ENCODE results near the gene TRAPPC8. TPM values are rescaled to one million over a fixed set of nuclear protein-coding genes. Genes with fewer than 3 reads are reported as not detected.
"Not testable (repeated sequence)": the region's sequence is repeated elsewhere in the genome, so short reads cannot be mapped to it uniquely, and the experiment has no call there.

The TRAPPC8 gene
- total RNA-seq, 1 experiment from 2014 or later: 93.1 TPM

GRCh38 chr18:31976242-31976641 is 33.3 kb upstream of the TRAPPC8 start:
- Histone ChIP-seq H3K9me3 (ENCODE audit: low read length) (peaks cover 19% of the 10 kb centered on the region), H4K20me1 (ENCODE audit: insufficient read depth, low read depth, low read length) (no peaks in the 10 kb centered on the region), H3K79me2 (ENCODE audit: low read length) (no peaks in the 10 kb centered on the region), H3K9ac (ENCODE audit: low read length) (no peak overlapping the region), H3K27me3 (ENCODE audit: low read length) (no peaks in the 10 kb centered on the region; the same call in 1 of the 2 replicates), H3K9me2 (replicated peaks; ENCODE audit: insufficient read depth, low read length) (no peaks in the 10 kb centered on the region), H3K4me3 (ENCODE audit: low read length) (no peak overlapping the region), H3K36me3 (ENCODE audit: insufficient read depth, low read length) (no peaks in the 10 kb centered on the region), H2AFZ (ENCODE audit: low read length) (no peak overlapping the region), H3K27ac (ENCODE audit: low read length) (no peak overlapping the region), H3K4me2 (ENCODE audit: low read depth, low read length, poor library complexity, severe bottlenecking) (no peak overlapping the region), H3K4me1 (ENCODE audit: low read length) (no peaks in the 10 kb centered on the region)
- no peak for DNase-seq

- H3K4me2 ChIP-seq (ENCODE audit: low read depth, low read length, poor library complexity, severe bottlenecking): no peak overlapping the region
These were observed 31.1 kb upstream of the TRAPPC8 start for GRCh38 chr18:31973929-31974546.

GRCh38 chr18:31970617-31971016 is 27.7 kb upstream of the TRAPPC8 start:
- Histone ChIP-seq H3K9ac (ENCODE audit: low read length) (no peak overlapping the region), H3K9me3 (ENCODE audit: low read length) (peaks cover 15% of the 10 kb centered on the region), H3K4me3 (ENCODE audit: low read length) (no peak overlapping the region)

More at GRCh38 chr18:31973929-31974546, 31.1 kb upstream of the TRAPPC8 start:
- Histone ChIP-seq H3K79me2 (ENCODE audit: low read length) (no peaks in the 10 kb centered on the region), H2AFZ (ENCODE audit: low read length) (no peak overlapping the region), H3K9me2 (replicated peaks; ENCODE audit: insufficient read depth, low read length) (no peaks in the 10 kb centered on the region), H3K4me3 (ENCODE audit: low read length) (no peak overlapping the region), H3K27ac (ENCODE audit: low read length) (no peak overlapping the region), H3K36me3 (ENCODE audit: insufficient read depth, low read length) (no peaks in the 10 kb centered on the region), H3K27me3 (ENCODE audit: low read length) (no peaks in the 10 kb centered on the region; the same call in 1 of the 2 replicates), H3K9me3 (ENCODE audit: low read length) (peaks cover 19% of the 10 kb centered on the region), H4K20me1 (ENCODE audit: insufficient read depth, low read depth, low read length) (no peaks in the 10 kb centered on the region), H3K9ac (ENCODE audit: low read length) (no peak overlapping the region), H3K4me1 (ENCODE audit: low read length) (no peaks in the 10 kb centered on the region)
- no peak for DNase-seq

GRCh38 chr18:31965316-31965970 is 22.5 kb upstream of the TRAPPC8 start:
- no peaks in the 10 kb centered on the region for H3K27me3 ChIP-seq (ENCODE audit: low read length)
- no peaks in the 10 kb centered on the region for H4K20me1 ChIP-seq (ENCODE audit: insufficient read depth, low read depth, low read length)
- no peaks in the 10 kb centered on the region for H3K9me2 ChIP-seq (replicated peaks; ENCODE audit: insufficient read depth, low read length)
- H2AFZ ChIP-seq (ENCODE audit: low read length): no peak overlapping the region
- no peaks in the 10 kb centered on the region for H3K79me2 ChIP-seq (ENCODE audit: low read length)
- H3K4me1 ChIP-seq (ENCODE audit: low read length): no peaks in the 10 kb centered on the region
- DNase-seq: no peak
- no peak overlapping the region for H3K4me3 ChIP-seq (ENCODE audit: low read length)
- no peak overlapping the region for H3K4me2 ChIP-seq (ENCODE audit: low read depth, low read length, poor library complexity, severe bottlenecking)
- H3K27ac ChIP-seq (ENCODE audit: low read length): no peak overlapping the region
- no peaks in the 10 kb centered on the region for H3K36me3 ChIP-seq (ENCODE audit: insufficient read depth, low read length)
- no peak overlapping the region for H3K9ac ChIP-seq (ENCODE audit: low read length)
- no peaks in the 10 kb centered on the region for H3K9me3 ChIP-seq (ENCODE audit: low read length)

More at GRCh38 chr18:31970617-31971016, 27.7 kb upstream of the TRAPPC8 start:
- no peak for DNase-seq
- H3K27ac ChIP-seq (ENCODE audit: low read length): no peak overlapping the region
- no peak overlapping the region for H3K4me2 ChIP-seq (ENCODE audit: low read depth, low read length, poor library complexity, severe bottlenecking)
- H3K36me3 ChIP-seq (ENCODE audit: insufficient read depth, low read length): no peaks in the 10 kb centered on the region
- no peaks in the 10 kb centered on the region for H4K20me1 ChIP-seq (ENCODE audit: insufficient read depth, low read depth, low read length)
- H3K79me2 ChIP-seq (ENCODE audit: low read length): no peaks in the 10 kb centered on the region
- H3K4me1 ChIP-seq (ENCODE audit: low read length): no peaks in the 10 kb centered on the region
- H3K9me2 ChIP-seq (replicated peaks; ENCODE audit: insufficient read depth, low read length): no peaks in the 10 kb centered on the region
- H3K27me3 ChIP-seq (ENCODE audit: low read length): no peaks in the 10 kb centered on the region; the same call in 1 of the 2 replicates
- H2AFZ ChIP-seq (ENCODE audit: low read length): no peak overlapping the region

- H4K20me1 ChIP-seq (ENCODE audit: insufficient read depth, low read depth, low read length): no peaks in the 10 kb centered on the region
- H3K9me3 ChIP-seq (ENCODE audit: low read length): no peaks in the 10 kb centered on the region
- no peak overlapping the region for H3K27ac ChIP-seq (ENCODE audit: low read length)
- H2AFZ ChIP-seq (ENCODE audit: low read length): no peak overlapping the region
- H3K4me2 ChIP-seq (ENCODE audit: low read depth, low read length, poor library complexity, severe bottlenecking): no peak overlapping the region
- no peaks in the 10 kb centered on the region for H3K79me2 ChIP-seq (ENCODE audit: low read length)
- no peak overlapping the region for H3K4me3 ChIP-seq (ENCODE audit: low read length)
- no peaks in the 10 kb centered on the region for H3K36me3 ChIP-seq (ENCODE audit: insufficient read depth, low read length)
- H3K9me2 ChIP-seq (replicated peaks; ENCODE audit: insufficient read depth, low read length): no peaks in the 10 kb centered on the region
- H3K4me1 ChIP-seq (ENCODE audit: low read length): no peaks in the 10 kb centered on the region
- no peaks in the 10 kb centered on the region for H3K27me3 ChIP-seq (ENCODE audit: low read length)
- H3K9ac ChIP-seq (ENCODE audit: low read length): no peak overlapping the region
- DNase-seq: no peak
These were observed 14.8 kb upstream of the TRAPPC8 start for GRCh38 chr18:31957728-31958127.

- H2AFZ ChIP-seq (ENCODE audit: low read length): no peak overlapping the region
- H3K36me3 ChIP-seq (ENCODE audit: insufficient read depth, low read length): no peaks in the 10 kb centered on the region
- H3K4me3 ChIP-seq (ENCODE audit: low read length): no peak overlapping the region
- no peaks in the 10 kb centered on the region for H3K79me2 ChIP-seq (ENCODE audit: low read length)
- H3K4me2 ChIP-seq (ENCODE audit: low read depth, low read length, poor library complexity, severe bottlenecking): no peak overlapping the region
- H3K27ac ChIP-seq (ENCODE audit: low read length): no peak overlapping the region
- H3K4me1 ChIP-seq (ENCODE audit: low read length): 0 out of 2 replicates have a peak, but pooled peaks cover 4% of the 10 kb centered on the region
- no peaks in the 10 kb centered on the region for H3K9me2 ChIP-seq (replicated peaks; ENCODE audit: insufficient read depth, low read length)
- no peaks in the 10 kb centered on the region for H3K9me3 ChIP-seq (ENCODE audit: low read length)
- no peak for DNase-seq
- H4K20me1 ChIP-seq (ENCODE audit: insufficient read depth, low read depth, low read length): no peaks in the 10 kb centered on the region
- no peak overlapping the region for H3K9ac ChIP-seq (ENCODE audit: low read length)
- no peaks in the 10 kb centered on the region for H3K27me3 ChIP-seq (ENCODE audit: low read length)
These were observed 11.4 kb upstream of the TRAPPC8 start for GRCh38 chr18:31954349-31954748.

- not testable (repeated sequence) for H3K27me3 ChIP-seq (ENCODE audit: low read length); H3K4me2 ChIP-seq (ENCODE audit: low read depth, low read length, poor library complexity, severe bottlenecking); H3K9me3 ChIP-seq (ENCODE audit: low read length); H2AFZ ChIP-seq (ENCODE audit: low read length); H4K20me1 ChIP-seq (ENCODE audit: insufficient read depth, low read depth, low read length); H3K27ac ChIP-seq (ENCODE audit: low read length); H3K9ac ChIP-seq (ENCODE audit: low read length); H3K9me2 ChIP-seq (replicated peaks; ENCODE audit: insufficient read depth, low read length); H3K4me3 ChIP-seq (ENCODE audit: low read length); H3K36me3 ChIP-seq (ENCODE audit: insufficient read depth, low read length); H3K4me1 ChIP-seq (ENCODE audit: low read length); H3K79me2 ChIP-seq (ENCODE audit: low read length)
- peak; percentile 19 for DNase-seq
These were observed 10.8 kb upstream of the TRAPPC8 start for GRCh38 chr18:31953699-31954098.

GRCh38 chr18:31952223-31952622 is 9.3 kb upstream of the TRAPPC8 start:
- no peak overlapping the region for H3K9ac ChIP-seq (ENCODE audit: low read length)
- H3K9me3 ChIP-seq (ENCODE audit: low read length): no peaks in the 10 kb centered on the region
- no peak overlapping the region for H3K4me3 ChIP-seq (ENCODE audit: low read length)

More at GRCh38 chr18:31952223-31952622, 9.3 kb upstream of the TRAPPC8 start:
- Histone ChIP-seq H3K9me2 (replicated peaks; ENCODE audit: insufficient read depth, low read length) (no peaks in the 10 kb centered on the region), H3K79me2 (ENCODE audit: low read length) (no peaks in the 10 kb centered on the region), H2AFZ (ENCODE audit: low read length) (no peak overlapping the region), H3K27me3 (ENCODE audit: low read length) (no peaks in the 10 kb centered on the region), H3K36me3 (ENCODE audit: insufficient read depth, low read length) (no peaks in the 10 kb centered on the region), H4K20me1 (ENCODE audit: insufficient read depth, low read depth, low read length) (no peaks in the 10 kb centered on the region), H3K27ac (ENCODE audit: low read length) (no peak overlapping the region), H3K4me2 (ENCODE audit: low read depth, low read length, poor library complexity, severe bottlenecking) (no peak overlapping the region), H3K4me1 (ENCODE audit: low read length) (0 out of 2 replicates have a peak, but pooled peaks cover 4% of the 10 kb centered on the region)
- DNase-seq: peak; percentile 6

Measured in Karpas-422 (cell line).